PC-9 (cell line): Measurements from ENCODE around the gene LNX1.

ENCODE experiments used
- EZH2 ChIP-seq: fragments of 200-600 bp; sonication (generic); IDR thresholded peaks from 2 replicates; pipeline ENCODE4 v1.8.0; 2017; ENCODE audit warnings: antibody characterized with exemption, low read depth
- TF ChIP-seq, protein P1 (sequence below): fragments of 200-600 bp; sonication (generic); conservative IDR thresholded peaks from 2 replicates; pipeline ENCODE4 v1.6.1; 2017; ENCODE audit warnings: mixed run types, antibody characterized with exemption, mild to moderate bottlenecking, moderate library complexity

DNA sequence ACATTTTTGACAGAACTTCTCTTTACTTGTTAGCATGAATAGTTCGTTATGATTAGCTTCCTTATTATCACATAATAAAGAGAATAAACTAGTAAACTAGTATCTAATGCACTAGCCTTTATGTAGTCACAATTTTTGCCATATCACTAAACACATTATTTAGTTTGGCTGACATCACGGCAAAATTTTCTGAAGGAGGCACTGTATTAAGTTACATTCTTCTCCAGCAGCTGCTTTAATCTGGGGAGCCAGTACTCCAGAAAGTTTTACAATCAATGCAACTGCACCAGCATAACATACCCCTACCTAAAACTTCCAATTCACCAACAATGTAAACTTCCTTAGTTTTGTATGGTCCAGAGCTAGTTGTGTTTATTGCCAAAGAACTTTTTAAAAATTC, 126.0 kb downstream of the LNX1 start:
- TF ChIP-seq, protein P1, sequence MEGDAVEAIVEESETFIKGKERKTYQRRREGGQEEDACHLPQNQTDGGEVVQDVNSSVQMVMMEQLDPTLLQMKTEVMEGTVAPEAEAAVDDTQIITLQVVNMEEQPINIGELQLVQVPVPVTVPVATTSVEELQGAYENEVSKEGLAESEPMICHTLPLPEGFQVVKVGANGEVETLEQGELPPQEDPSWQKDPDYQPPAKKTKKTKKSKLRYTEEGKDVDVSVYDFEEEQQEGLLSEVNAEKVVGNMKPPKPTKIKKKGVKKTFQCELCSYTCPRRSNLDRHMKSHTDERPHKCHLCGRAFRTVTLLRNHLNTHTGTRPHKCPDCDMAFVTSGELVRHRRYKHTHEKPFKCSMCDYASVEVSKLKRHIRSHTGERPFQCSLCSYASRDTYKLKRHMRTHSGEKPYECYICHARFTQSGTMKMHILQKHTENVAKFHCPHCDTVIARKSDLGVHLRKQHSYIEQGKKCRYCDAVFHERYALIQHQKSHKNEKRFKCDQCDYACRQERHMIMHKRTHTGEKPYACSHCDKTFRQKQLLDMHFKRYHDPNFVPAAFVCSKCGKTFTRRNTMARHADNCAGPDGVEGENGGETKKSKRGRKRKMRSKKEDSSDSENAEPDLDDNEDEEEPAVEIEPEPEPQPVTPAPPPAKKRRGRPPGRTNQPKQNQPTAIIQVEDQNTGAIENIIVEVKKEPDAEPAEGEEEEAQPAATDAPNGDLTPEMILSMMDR, result no peak
- no peak for TF ChIP-seq EZH2
